ENCODE measurements around the gene NPAS3.
A peak's percentile ranks its signal among the peaks of the same experiment; 100 is the strongest.

NPAS3 gene

GRCh38 chr14:33834466-33835260 is 896.0 kb downstream of the NPAS3 start:
- no peak for DNase-seq (ENCODE audit: low read depth in 2 of 2)

DNA sequence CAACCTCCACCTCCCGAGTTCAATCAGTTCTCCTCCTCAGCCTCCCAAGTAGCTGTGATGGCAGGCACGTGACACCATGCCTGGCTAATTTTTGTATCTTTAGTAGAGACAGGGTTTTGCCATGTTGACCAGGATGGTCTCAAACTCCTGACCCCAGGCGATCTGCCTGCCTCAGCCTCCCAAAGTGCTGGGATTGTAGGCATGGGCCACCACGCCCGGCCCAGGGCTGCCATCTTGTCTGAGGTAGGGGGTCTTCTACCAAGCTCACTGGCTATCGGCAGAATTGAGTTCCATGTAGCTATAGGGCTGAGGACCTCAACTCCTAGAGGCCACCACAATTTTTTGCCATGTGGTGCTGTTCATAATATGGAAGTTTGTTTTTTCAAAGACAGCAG is 896.6 kb downstream of the NPAS3 start:
- no peak for DNase-seq (ENCODE audit: low read depth in 2 of 2)

DNA sequence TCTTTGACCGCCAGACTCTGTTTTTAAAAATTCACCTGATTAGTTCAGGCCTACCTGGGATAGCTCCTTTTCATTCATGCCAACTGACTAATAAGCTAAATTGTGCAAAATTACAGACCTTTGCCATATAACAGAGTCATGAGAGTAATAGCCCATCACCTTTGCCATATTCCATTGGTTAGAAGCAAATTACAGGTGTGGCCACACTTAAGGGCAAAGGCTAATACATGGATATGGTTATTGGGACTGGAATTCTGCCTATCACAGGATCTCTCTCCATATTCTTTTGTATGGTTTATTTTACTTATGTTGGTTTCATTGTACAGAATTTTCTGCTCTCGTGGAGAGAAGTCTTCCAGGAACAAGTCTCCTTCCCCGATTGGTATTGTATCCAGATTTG is 897.0 kb downstream of the NPAS3 start:
- no peak for DNase-seq (ENCODE audit: low read depth in 2 of 2)

GRCh38 chr14:33836203-33836899 is 897.7 kb downstream of the NPAS3 start:
- DNase-seq (ENCODE audit: low read depth in 2 of 2), result no peak

GRCh38 chr14:33836900-33837577 is 898.4 kb downstream of the NPAS3 start:
- no peak for DNase-seq (ENCODE audit: low read depth in 2 of 2)

DNA sequence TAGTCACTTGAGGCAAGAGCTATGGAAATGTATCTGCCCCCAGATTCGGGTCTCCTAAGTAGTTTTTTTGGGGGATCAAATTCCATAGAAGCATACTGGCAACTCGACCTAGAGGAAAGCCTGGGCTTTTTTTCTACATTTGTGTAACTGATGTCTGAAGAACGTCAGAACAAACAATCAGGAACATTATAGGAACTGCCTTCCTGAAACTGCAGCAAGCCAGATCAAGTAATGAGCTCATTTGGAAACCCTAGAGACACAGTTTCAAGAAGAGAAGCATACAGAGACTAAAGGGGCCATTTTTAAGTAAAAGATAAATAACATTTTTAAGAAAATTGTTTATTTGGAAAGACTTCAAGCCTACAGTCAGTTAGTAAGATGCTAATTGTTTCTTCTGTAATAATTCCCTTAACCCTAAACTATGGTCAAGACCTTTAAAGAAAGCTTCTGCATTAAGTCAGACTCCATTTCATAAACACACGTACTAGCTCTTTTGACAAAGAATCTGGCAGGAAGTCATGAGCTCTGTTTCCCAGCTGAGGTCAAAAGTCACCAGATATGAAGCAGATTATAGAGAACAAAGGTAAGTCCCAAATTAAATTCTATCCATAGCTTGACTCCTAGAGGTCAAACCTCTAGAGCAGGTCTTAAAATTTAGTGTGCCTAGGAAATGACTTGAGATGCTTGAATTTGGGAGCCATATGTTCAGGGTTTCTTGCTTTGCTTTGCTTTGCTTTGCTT is 899.4 kb downstream of the NPAS3 start:
- no peak for DNase-seq (ENCODE audit: low read depth in 2 of 2)

GRCh38 chr14:33839193-33840076 is 900.8 kb downstream of the NPAS3 start:
- DNase-seq (ENCODE audit: low read depth in 2 of 2), result peak; percentile 17 to 19

- DNase-seq (ENCODE audit: low read depth in 2 of 2), result no peak
Measured at GRCh38 chr14:33840797-33841196, 902.1 kb downstream of the NPAS3 start.

DNA sequence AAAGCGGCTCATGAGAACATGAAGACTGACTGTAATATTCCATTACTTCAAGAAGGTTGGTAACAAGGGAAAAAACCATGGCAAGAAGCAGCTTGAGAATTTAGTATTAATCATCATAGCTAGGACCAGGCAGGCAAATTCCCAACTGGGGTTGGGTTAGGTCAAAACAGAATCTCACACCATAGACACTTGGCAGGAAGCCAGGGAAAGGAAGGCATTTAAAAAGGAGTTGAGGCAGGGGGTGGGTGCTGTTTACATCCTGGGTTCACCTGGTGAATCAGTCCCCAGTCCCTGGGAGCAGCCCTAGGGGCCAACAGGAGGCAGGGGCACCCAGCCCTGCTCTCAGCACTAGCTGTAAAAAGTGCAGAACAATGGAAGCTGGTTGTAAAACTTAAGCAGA is 903.6 kb downstream of the NPAS3 start:
- no peak for DNase-seq (ENCODE audit: low read depth in 2 of 2)

DNA sequence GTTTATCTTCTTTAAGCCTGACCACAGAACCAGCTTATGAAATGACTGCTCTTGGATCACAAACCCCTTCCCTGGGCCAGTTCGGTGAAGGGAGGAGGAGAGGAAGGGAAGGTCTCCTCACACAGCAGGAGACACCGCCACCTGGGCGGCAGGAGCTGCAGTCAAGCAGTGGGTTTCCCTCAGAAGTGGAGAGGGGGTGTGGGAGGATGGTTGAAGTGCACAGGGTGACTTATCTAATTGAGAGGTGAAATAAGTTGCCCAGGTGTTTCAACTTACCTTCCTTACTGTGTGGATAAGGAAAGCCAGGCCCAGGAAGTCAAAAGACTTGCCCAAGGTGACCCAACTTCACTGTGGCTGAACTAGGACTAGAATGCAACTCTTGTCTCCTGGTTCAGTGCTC is 905.4 kb downstream of the NPAS3 start:
- no peak for DNase-seq (ENCODE audit: low read depth in 2 of 2)

- no peak for DNase-seq (ENCODE audit: low read depth in 2 of 2)
Measured at GRCh38 chr14:33846100-33846824, 907.6 kb downstream of the NPAS3 start.

GRCh38 chr14:33847066-33847465 is 908.4 kb downstream of the NPAS3 start:
- no peak for DNase-seq (ENCODE audit: low read depth in 2 of 2)

DNA sequence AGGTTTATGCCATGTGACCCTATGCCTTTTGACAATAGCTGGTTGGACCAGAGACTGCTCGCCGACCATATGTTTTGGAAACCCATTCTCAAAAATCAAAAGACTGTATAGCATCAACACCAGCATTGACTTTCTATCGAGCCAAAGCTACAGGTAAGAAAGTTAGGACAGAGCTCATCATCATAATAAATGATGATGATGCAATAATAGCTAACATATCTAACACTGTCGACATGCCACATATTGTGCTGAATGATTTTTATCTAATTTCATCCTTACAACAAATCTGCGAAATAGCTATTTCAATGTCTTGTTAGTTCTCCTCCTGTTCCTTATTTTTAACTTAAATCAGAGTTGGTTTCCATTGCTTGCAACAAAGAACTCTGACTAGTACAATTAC is 909.3 kb downstream of the NPAS3 start:
- DNase-seq (ENCODE audit: low read depth in 2 of 2), result no peak

DNA sequence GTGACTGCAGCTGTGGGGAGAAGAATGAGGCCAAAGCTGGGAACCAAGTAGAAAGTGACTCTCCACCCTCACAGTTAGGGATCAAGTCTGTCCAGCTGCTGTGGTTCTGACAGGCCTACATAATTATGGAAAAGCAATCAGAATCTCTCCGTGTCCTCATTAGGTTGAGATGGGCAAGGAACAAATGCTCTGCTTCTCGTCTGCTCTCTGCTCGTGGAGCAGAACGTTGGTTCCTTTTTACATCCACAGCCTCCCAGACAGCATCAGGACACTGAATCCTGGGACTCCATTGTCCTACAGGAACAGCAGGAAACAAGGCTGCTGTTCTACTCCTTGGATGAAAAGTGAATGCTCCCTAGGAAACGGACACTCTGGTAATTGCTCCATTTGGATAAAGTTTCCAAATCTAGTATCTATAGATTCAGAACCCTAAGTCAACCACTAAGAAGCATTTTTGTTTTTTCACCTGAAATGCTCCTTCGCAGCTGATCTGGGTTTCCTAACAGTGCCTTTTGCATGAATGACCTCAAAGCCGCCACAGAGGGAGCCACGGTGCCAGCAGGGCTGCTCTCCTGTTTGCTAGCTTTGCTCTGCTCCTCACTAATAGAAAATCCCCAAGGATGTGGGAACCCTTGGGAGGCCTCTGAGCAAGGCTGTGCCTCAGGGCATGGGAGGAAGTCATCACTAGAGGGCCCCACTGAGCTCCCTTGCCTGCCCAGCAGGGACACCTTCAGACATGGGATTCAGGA is 910.2 kb downstream of the NPAS3 start:
- no peak for DNase-seq (ENCODE audit: low read depth in 2 of 2)

DNA sequence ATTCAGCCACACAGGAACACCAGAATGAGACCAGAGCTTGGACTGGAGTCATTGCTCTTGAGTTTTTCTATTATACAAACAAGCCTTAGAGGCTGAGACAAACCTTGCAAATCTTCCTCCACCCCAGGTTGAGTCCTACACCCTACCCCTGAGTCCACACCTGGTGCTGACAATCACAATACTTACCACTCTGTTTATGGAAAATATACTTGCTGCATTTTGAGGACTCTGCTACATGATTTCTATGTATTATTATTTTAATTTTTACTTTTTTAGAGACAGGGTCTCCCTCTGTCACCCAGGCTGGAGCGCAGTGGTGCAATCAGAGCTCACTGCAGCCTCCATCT is 910.7 kb downstream of the NPAS3 start:
- no peak for DNase-seq (ENCODE audit: low read depth in 2 of 2)

DNA sequence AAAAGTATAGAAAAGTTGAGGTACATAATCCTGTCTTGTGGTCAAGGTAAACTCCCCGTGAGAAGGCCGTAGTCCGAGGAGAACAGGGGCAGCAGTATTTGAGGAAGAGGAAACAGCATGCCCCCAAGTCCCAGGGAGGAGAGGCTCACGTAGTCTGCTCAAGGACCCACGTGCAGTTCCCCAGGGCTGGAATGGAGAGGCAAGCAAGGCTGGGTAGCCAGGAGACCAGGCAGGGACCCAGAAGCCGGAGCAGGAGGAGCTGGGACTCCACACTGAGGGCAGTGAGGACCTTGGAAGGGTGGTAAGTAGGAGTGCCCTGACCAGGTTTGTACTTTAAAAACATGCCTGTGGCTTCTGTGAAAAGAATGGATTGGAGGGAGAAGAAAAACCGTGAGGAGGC is 912.1 kb downstream of the NPAS3 start:
- DNase-seq (ENCODE audit: low read depth in 2 of 2), result no peak

GRCh38 chr14:33851366-33851765 is 912.7 kb downstream of the NPAS3 start:
- no peak for DNase-seq (ENCODE audit: low read depth in 2 of 2)

DNA sequence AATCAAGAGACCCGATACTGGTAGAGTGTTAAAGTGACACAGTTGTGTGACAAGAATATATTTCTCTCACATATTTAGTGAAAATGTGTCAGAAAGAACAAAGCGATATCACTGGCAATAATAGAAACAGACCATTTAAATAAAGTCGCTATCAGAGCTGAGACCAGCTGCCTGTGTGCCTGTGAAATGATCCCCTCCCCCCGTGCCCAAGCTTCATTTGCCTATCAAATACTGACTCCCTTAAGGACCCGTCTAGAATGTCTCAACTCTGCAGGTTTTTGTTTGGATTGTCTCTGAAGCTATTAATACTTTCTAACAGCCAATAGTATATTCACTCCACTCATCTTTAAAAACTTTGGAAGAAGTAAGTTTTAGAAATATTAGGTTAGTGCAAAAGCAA is 913.3 kb downstream of the NPAS3 start:
- DNase-seq (ENCODE audit: low read depth in 2 of 2), result no peak

All from activated CD8-positive, alpha-beta memory T cell treated with anti-CD3 and anti-CD28 coated beads for 4 hours (primary cell).